ENCODE measurements around the gene TBC1D8.

The TBC1D8 gene

DNA sequence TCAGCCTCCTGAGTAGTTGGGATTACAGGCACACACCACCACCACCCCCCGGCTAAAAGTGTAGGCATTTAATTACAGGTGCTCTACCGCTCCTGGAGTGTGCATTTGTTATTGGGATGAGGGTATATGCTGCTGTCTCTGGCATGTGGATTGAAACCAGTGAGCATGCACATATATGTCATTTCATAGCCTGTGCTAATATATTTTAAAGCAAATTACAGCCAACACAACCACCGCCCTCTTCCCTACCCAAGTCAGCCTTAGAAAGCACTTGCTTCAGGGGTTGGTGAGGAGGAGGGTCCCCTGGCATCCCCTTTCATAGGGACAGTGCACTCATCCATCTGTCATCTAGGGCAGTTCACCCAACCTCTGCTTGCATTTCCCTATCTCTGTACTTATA is 10.5 kb upstream of the TBC1D8 start (continued):
- TF ChIP-seq POU6F1 (CRISPR knock-in tag; IDR thresholded peaks at IDR 0.05; ENCODE audit: borderline replicate concordance, low read depth) (no peak), GLIS3 (CRISPR knock-in tag; IDR thresholded peaks at IDR 0.05) (no peak), ISL1 (CRISPR knock-in tag; IDR thresholded peaks at IDR 0.05) (no peak), ZNF8 (CRISPR knock-in tag; IDR thresholded peaks at IDR 0.05) (no peak)

GRCh38 chr2:101160454-101160853 is 9.3 kb upstream of the TBC1D8 start:
- TF ChIP-seq POU6F1 (CRISPR knock-in tag; IDR thresholded peaks at IDR 0.05; ENCODE audit: borderline replicate concordance, low read depth) (no peak), CSRNP3 (CRISPR knock-in tag; IDR thresholded peaks at IDR 0.05) (no peak), OSR1 (CRISPR knock-in tag; IDR thresholded peaks at IDR 0.05) (no peak), ISL1 (CRISPR knock-in tag; IDR thresholded peaks at IDR 0.05) (no peak), GLIS3 (CRISPR knock-in tag; IDR thresholded peaks at IDR 0.05) (no peak), ZFP3 (CRISPR knock-in tag; IDR thresholded peaks at IDR 0.05) (no peak), ESRRG (CRISPR knock-in tag; IDR thresholded peaks at IDR 0.05) (no peak), PATZ1 (CRISPR knock-in tag; IDR thresholded peaks at IDR 0.05; ENCODE audit: borderline replicate concordance) (no peak), ZNF8 (CRISPR knock-in tag; IDR thresholded peaks at IDR 0.05) (no peak)
- ATAC-seq, result peak; percentile 89

GRCh38 chr2:101159526-101159925 is 8.3 kb upstream of the TBC1D8 start:
- ATAC-seq, result no peak
- no peak for TF ChIP-seq ZFP30 (CRISPR knock-in tag; IDR thresholded peaks at IDR 0.05)
- no peak for TF ChIP-seq TCF4 (CRISPR knock-in tag; IDR thresholded peaks at IDR 0.05; ENCODE audit: borderline replicate concordance)
- TF ChIP-seq TSHZ2 (CRISPR knock-in tag; IDR thresholded peaks at IDR 0.05), result no peak
- no peak for TF ChIP-seq ZNF8 (CRISPR knock-in tag; IDR thresholded peaks at IDR 0.05)
- no peak for TF ChIP-seq CREB5 (CRISPR knock-in tag; IDR thresholded peaks at IDR 0.05; ENCODE audit: low read depth)
- no peak for TF ChIP-seq CSRNP3 (CRISPR knock-in tag; IDR thresholded peaks at IDR 0.05)
- no peak for TF ChIP-seq SNAI2 (CRISPR knock-in tag; IDR thresholded peaks at IDR 0.05)
- TF ChIP-seq PATZ1 (CRISPR knock-in tag; IDR thresholded peaks at IDR 0.05; ENCODE audit: borderline replicate concordance), result no peak
- TF ChIP-seq PPARA (CRISPR knock-in tag; IDR thresholded peaks at IDR 0.05; ENCODE audit: borderline replicate concordance), result no peak
- no peak for TF ChIP-seq POU6F1 (CRISPR knock-in tag; IDR thresholded peaks at IDR 0.05; ENCODE audit: borderline replicate concordance, low read depth)
- no peak for TF ChIP-seq ZNF565 (CRISPR knock-in tag; conservative IDR thresholded peaks at IDR 0.05; ENCODE audit: low read depth)
- TF ChIP-seq TOX (CRISPR knock-in tag; IDR thresholded peaks at IDR 0.05; ENCODE audit: borderline replicate concordance), result no peak
- TF ChIP-seq BACH2 (CRISPR knock-in tag; IDR thresholded peaks at IDR 0.05; ENCODE audit: borderline replicate concordance), result no peak
- no peak for TF ChIP-seq ZFP3 (CRISPR knock-in tag; IDR thresholded peaks at IDR 0.05)
- TF ChIP-seq RARB (CRISPR knock-in tag; IDR thresholded peaks at IDR 0.05), result no peak
- no peak for TF ChIP-seq GLIS3 (CRISPR knock-in tag; IDR thresholded peaks at IDR 0.05)

Measured in SK-N-SH treated with all-trans-retinoic acid at 6 μM for 48 hours (cell line).